GM12873 (cell line): Measurements from ENCODE around the gene NRXN3.

ENCODE experiments used
- TF ChIP-seq, protein P1 (sequence below): IDR thresholded peaks from 2 replicates; pipeline ENCODE4 v1.5.1; 2012; ENCODE audit warnings: low read depth, mild to moderate bottlenecking, moderate library complexity, low read length, control low read depth; ENCODE audit not compliant: insufficient read depth; ENCODE audit errors: missing control alignments

Gene NRXN3

DNA sequence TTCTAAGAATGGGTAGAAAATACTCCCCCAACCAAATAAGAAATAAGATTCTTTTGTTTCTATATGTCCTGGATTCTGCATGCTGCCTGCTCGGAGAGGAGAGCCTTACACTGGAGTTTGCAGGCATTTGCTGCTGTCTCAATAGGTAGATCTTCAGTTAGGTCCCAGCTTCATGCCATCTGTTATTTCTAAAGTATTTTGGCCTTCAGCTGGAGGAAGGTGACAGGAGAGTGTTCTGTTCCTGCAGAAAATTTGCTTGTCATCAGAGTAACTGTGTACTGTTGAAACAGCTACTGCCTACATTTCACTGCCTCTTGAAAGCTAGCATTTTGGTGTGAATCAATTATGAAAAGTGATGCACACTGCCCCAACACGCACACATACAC lies 966.9 kb downstream of the NRXN3 start:
- TF ChIP-seq, protein P1, sequence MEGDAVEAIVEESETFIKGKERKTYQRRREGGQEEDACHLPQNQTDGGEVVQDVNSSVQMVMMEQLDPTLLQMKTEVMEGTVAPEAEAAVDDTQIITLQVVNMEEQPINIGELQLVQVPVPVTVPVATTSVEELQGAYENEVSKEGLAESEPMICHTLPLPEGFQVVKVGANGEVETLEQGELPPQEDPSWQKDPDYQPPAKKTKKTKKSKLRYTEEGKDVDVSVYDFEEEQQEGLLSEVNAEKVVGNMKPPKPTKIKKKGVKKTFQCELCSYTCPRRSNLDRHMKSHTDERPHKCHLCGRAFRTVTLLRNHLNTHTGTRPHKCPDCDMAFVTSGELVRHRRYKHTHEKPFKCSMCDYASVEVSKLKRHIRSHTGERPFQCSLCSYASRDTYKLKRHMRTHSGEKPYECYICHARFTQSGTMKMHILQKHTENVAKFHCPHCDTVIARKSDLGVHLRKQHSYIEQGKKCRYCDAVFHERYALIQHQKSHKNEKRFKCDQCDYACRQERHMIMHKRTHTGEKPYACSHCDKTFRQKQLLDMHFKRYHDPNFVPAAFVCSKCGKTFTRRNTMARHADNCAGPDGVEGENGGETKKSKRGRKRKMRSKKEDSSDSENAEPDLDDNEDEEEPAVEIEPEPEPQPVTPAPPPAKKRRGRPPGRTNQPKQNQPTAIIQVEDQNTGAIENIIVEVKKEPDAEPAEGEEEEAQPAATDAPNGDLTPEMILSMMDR = no peak

DNA sequence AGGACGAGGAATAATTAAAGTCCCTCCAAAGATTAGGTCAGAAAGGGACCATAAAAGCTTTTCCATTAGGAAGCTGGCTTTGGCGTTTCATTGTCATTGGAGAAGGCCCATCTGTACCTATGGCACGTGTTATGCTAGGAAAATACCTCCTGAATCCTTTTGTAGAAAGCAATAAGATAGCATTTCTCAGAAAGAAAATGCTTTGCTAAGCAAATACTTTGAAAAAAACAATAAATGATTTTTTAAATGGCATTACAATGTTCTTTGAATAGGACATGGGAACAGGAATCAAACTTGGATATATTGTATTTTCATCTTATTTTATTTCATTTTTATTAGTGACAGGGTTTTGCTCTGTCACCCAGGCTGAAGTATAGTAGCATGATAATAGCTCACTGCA lies 967.7 kb downstream of the NRXN3 start:
- TF ChIP-seq, protein P1 = no peak

DNA sequence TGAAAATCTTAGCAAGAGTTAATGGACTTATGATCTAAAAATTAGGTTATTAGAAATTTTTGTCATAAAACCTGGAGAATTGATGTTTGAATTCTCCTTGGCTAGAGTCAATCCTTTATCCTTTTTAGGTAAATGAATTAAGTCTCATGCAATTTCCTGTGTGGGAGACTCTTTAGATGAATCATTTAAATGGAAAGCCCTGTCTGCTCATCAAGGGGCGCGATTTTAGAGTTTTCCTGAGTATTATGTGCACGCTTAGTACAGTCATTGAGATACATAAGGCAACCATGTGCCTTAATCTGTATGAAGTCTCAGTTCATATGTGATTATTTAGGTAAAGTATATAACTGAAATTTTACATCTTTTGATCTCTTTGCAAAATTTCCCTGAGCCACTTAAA lies 974.7 kb downstream of the NRXN3 start:
- TF ChIP-seq, protein P1 = no peak

DNA sequence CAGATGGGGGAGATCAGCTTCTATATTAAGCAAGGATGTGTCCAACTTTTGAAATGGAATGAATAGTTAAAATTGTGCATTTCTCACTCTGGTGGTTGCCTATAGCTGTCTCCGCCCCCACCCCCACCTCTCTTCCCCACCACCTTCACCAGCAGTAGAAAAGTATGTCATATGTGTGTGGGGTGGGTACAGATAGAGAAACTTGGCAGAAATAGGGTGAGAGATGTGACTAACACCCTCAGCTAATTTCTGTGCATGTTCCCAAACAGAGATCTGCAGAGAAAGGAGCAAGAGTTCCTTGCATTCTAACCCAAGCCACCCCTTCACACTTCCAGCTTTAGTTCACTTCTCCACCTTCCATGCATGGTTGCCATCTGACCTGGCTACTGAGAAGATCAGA lies 980.1 kb downstream of the NRXN3 start:
- TF ChIP-seq, protein P1 = no peak

DNA sequence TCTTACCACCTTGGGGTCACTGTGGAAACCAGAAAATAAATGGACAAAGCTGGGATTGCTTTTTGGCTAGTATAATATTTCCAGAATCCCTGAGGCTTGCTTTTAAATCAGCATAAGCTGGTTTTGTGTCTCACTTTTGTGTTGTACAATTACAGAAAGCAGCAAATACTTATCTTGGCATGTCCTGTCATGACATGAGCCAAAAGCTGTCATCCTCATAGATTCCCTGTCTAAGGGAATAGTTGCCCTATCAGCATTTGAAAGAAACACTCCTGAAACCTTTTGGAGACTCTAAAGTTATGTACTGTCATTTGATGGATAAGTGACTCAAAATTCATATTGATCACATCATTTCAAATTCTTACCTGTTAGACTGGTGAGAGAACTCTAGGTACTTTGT lies 987.2 kb downstream of the NRXN3 start:
- TF ChIP-seq, protein P1 = no peak

DNA sequence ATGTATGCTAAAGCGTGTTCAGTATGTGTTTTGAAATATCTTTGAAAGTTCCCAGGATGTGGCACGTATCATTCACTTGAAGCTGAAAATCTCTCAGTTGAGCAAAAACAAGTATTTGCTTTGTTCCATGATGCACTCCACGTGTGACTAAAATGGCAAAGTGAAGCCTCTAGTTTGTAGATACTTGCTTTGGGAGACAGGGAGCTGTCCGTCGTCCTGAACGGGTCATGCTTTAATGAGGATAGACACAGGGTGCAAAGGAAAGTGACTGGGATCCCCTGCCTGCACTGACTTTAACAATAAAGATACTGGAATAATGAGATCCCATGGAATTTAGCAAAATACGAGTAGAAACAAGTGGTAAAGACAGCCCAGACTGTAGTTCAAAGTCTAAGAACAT lies 991.4 kb downstream of the NRXN3 start:
- TF ChIP-seq, protein P1 = no peak

DNA sequence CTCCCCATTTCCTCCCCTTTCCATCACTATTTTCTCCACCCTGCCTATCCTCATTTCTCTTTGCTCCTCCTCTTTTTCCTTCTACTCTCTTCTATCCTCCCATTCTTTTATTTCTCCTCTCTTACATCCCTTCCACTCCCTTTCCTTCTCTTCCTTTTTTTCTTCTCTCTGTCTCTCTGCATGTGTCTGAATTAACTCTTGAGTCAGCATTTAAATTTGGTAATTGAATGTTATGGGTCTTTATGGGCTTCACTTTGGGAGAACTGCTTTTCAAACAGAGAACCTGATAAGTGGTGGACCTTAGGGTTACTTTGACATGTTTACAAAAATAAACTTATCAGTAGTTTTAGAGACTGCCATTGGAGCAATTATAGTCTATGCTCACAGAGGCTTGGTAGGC lies 992.7 kb downstream of the NRXN3 start:
- TF ChIP-seq, protein P1 = no peak

DNA sequence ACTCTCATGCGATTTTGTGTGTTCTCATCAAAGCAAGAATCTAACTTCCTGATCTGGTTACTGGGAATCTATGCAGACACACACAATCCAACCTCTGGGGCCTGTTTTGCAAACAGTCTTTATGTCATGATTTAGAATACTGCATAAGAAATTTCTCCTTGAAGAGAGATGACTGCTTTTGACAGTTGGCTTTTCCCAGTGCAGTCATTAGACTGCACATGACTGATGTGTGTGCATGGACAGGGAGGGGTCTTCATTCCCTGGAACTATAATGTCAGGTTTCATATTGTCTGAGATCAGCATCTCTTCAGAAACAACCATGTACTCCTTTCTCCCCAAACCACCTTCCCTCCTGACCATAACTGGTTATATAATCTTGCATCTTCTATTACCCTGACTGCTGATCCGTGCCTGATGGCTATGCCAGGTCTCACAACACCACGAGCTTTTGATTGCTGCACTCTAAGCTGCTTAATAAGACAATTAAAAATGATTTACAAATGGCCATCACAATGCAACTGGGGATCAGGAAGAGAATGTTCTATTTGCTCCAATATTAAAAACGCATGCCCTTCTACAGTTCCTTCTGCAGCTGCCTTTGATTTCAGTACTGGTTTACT lies 995.4 kb downstream of the NRXN3 start:
- TF ChIP-seq, protein P1 = no peak
